22Rv1 (cell line): Measurements from ENCODE around the gene TTN.

Experiments used
- CTCF ChIP-seq: fragments of 450-650 bp; IDR thresholded peaks from 2 replicates; pipeline ENCODE4 v1.5.1; 2017; ENCODE audit warnings: mild to moderate bottlenecking
- ZFX ChIP-seq: fragments of 450-650 bp; IDR thresholded peaks from 2 replicates; pipeline ENCODE4 v1.6.1; 2017; ENCODE audit warnings: antibody characterized with exemption, borderline replicate concordance

GRCh38 chr2:178666458-178666857 lies 140.8 kb downstream of the TTN start:
- no peak for TF ChIP-seq CTCF
- TF ChIP-seq ZFX: no peak
